Loucy (cell line): ENCODE results near the gene MAML3.

Source experiments
- H2AFZ ChIP-seq: fragments of 200-600 bp; sonication (generic); 2 replicates; pipeline ENCODE4 v1.6.0; 2016; ENCODE audit warnings: antibody characterized with exemption, mild to moderate bottlenecking, low read length, moderate library complexity
- H3F3A ChIP-seq: fragments of 200-600 bp; 2 replicates; pipeline ENCODE4 v1.6.0; 2016; ENCODE audit warnings: antibody characterized with exemption, low read depth, mild to moderate bottlenecking
- H3K27me3 ChIP-seq: fragments of 200-600 bp; sonication (generic); 2 replicates; pipeline ENCODE4 v1.6.1; 2014; ENCODE audit warnings: low read length, mild to moderate bottlenecking; ENCODE audit not compliant: insufficient read depth, poor library complexity, severe bottlenecking
- H3K36me3 ChIP-seq: fragments of 200-600 bp; sonication (generic); 2 replicates; pipeline ENCODE4 v1.6.1; 2016; ENCODE audit warnings: low read length; ENCODE audit not compliant: insufficient read depth
- H3K4me1 ChIP-seq: fragments of 200-600 bp; sonication (generic); 2 replicates; pipeline ENCODE4 v1.5.1; 2014; ENCODE audit warnings: low read length, mild to moderate bottlenecking; ENCODE audit not compliant: insufficient read depth, poor library complexity, severe bottlenecking
- H3K4me2 ChIP-seq: fragments of 200-600 bp; sonication (generic); 2 replicates; pipeline ENCODE4 v1.6.0; 2014; ENCODE audit warnings: antibody characterized with exemption, low read length, low read depth, mild to moderate bottlenecking; ENCODE audit not compliant: poor library complexity, severe bottlenecking
- H3K4me3 ChIP-seq: fragments of 200-600 bp; sonication (generic); 2 replicates; pipeline ENCODE4 v1.5.1; 2014; ENCODE audit warnings: low read length, mild to moderate bottlenecking, mixed read lengths; ENCODE audit not compliant: poor library complexity, severe bottlenecking
- H3K79me2 ChIP-seq: fragments of 200-600 bp; sonication (generic); 2 replicates; pipeline ENCODE4 v1.6.1; 2014; ENCODE audit warnings: low read length; ENCODE audit not compliant: insufficient read depth
- H3K9ac ChIP-seq: fragments of 200-600 bp; sonication (generic); 2 replicates; pipeline ENCODE4 v1.6.0; 2014; ENCODE audit warnings: mild to moderate bottlenecking, low read depth, low read length, moderate library complexity; ENCODE audit not compliant: poor library complexity, severe bottlenecking
- H3K9me2 ChIP-seq: fragments of 200-600 bp; sonication (generic); replicated peaks from 2 replicates; pipeline ENCODE4 v1.6.1; 2016; ENCODE audit warnings: low read depth, low read length, mixed read lengths
- H3K9me3 ChIP-seq: fragments of 200-600 bp; sonication (generic); 2 replicates; pipeline ENCODE4 v1.6.1; 2014; ENCODE audit warnings: mild to moderate bottlenecking, antibody characterized with exemption, low read length, low read depth; ENCODE audit not compliant: insufficient read depth
- H4K20me1 ChIP-seq: fragments of 200-600 bp; sonication (generic); 2 replicates; pipeline ENCODE4 v1.6.0; 2014; ENCODE audit warnings: antibody characterized with exemption, low read length, mild to moderate bottlenecking; ENCODE audit not compliant: insufficient read depth, poor library complexity, severe bottlenecking
- CTCF ChIP-seq: fragments of 200-600 bp; sonication (generic); conservative IDR thresholded peaks from 2 replicates; pipeline ENCODE4 v1.5.1; 2014; ENCODE audit warnings: mild to moderate bottlenecking, antibody characterized with exemption, low read length
- EZH2phosphoT487 ChIP-seq: fragments of 200-600 bp; IDR thresholded peaks from 2 replicates; pipeline ENCODE4 v1.6.1; 2018; ENCODE audit warnings: antibody characterized with exemption, mild to moderate bottlenecking, moderate library complexity, borderline replicate concordance

The MAML3 gene

DNA sequence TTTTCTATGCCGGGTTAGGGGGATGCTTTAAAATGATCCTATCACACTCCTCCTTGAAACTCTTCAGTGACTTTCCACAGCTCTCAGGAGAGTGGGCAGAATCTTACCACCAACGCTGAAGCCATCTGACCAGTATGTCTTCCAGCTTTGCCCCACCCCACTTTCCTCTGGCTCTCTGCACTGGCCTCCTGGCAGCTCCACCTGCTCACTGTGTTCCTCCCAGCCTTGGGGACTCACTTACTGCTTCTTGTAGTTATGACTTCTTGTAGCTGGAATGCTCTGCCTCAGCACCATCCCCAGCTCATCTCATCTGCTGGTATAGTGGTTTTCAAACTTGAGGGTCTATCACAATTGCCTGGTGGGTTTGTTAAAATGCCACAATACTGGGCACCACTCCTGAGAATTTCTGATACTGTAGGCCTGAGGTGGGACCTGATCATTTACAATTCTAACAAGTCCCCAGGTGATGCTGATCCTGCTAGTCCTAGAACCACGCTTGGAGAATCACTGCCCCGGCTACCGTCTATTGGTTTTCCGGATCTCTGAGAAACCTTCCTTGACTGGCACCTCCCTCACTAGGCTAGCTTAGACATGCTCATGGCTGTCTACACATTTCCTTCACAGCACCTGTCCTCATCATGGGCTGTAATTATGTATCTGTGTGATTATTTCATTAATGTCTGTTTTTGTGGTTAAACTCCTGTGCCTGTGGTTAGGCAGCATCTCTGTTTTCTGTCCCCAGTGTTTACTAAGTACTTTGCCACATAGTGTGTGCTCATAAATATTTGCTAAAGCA, 336.1 kb downstream of the MAML3 start:
- Histone ChIP-seq H3K4me1 (peaks cover 24% of the 10 kb centered on the region), H3F3A (no peaks in the 10 kb centered on the region), H3K4me2 (peak overlapping the region; percentile 9), H3K4me3 (no peak overlapping the region), H3K9me3 (no peaks in the 10 kb centered on the region), H3K79me2 (no peaks in the 10 kb centered on the region), H3K9ac (peak overlapping the region; percentile 23), H3K36me3 (peaks cover 4% of the 10 kb centered on the region; the same call in 1 of the 2 replicates), H2AFZ (no peak overlapping the region), H3K9me2 (no peaks in the 10 kb centered on the region), H4K20me1 (no peaks in the 10 kb centered on the region), H3K27me3 (no peaks in the 10 kb centered on the region)
- TF ChIP-seq EZH2phosphoT487 (no peak), CTCF (no peak)

DNA sequence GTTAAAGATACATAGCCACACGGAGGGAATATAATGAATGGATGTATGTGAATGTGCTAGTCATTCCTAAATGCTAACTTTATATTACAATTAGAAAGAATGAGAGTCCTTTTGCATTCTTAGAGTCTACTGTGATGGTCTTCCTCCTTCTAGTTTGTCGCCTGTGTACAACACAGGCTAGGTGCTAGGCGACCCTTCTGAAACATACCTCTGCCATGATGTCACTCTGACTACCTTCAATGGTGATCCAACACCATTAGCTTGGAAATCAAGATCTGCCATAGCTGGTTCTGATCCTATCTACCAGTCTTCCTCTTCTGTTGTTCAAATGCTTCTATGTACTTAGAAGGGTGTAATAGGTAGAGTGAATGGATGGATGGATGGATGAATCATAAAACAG, 337.1 kb downstream of the MAML3 start:
- Histone ChIP-seq H3K9ac (no peak overlapping the region), H2AFZ (no peak overlapping the region), H4K20me1 (no peaks in the 10 kb centered on the region), H3K4me3 (no peak overlapping the region), H3K9me3 (no peaks in the 10 kb centered on the region), H3K9me2 (no peaks in the 10 kb centered on the region), H3K79me2 (no peaks in the 10 kb centered on the region), H3F3A (no peaks in the 10 kb centered on the region), H3K4me2 (no peak overlapping the region), H3K27me3 (no peaks in the 10 kb centered on the region), H3K36me3 (peaks cover 4% of the 10 kb centered on the region; the same call in 1 of the 2 replicates), H3K4me1 (peaks cover 24% of the 10 kb centered on the region)
- TF ChIP-seq CTCF (no peak), EZH2phosphoT487 (no peak)

DNA sequence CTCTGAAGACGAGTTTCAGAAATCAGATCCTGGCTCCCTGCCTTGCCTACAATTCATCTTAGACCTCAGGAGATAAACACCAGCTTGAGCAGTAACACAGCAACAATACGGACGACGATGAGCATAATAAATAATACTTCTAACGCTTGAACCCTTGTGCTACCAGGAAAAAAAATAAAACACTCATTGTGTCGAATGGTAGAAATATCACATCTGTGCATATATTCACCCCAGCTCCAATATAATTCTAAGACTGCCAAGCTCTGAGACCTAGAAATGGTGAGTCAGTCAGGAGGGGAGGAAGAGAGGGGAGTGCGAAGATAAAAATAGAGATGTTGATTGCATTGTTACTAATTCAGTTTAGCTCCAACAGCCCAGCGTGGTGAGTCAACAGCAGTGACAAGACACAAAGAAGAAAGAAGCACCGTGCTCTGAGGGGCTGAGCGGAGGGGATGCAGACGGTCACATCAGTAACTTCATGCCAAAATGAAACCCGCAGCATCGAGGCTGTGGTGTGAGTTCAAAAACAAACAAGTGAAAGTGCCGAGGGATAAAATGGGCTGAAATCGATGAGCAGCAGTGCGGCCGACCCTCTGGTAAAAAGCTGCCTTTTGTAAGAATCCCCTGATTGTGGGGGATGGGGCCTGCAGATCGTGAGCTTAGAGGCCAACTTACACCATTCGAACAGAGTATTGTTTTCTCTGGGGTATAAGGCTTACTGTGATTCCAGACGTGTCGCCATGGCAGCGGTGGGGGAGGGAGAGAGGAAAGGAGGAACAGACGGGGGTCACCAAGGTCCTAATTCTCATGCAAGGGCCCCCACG, 338.0 kb downstream of the MAML3 start:
- Histone ChIP-seq H3K4me3 (no peak overlapping the region), H3F3A (no peaks in the 10 kb centered on the region), H2AFZ (no peak overlapping the region), H3K79me2 (no peaks in the 10 kb centered on the region), H3K4me2 (no peak overlapping the region), H3K27me3 (no peaks in the 10 kb centered on the region), H3K9me3 (no peaks in the 10 kb centered on the region), H3K4me1 (peaks cover 24% of the 10 kb centered on the region), H3K9me2 (no peaks in the 10 kb centered on the region), H3K36me3 (no peaks in the 10 kb centered on the region), H3K9ac (no peak overlapping the region), H4K20me1 (no peaks in the 10 kb centered on the region)
- TF ChIP-seq CTCF = no peak
